GM18517 (cell line): Measurements from ENCODE around the gene TREH.
"Not testable (repeated sequence)": the region's sequence is repeated elsewhere in the genome, so short reads cannot be mapped to it uniquely, and the experiment has no call there.

Experiments
- ATAC-seq: cut with Tn5 transposase; IDR thresholded peaks from one replicate; pipeline ENCODE4 v1.9.1; 2021; ENCODE audit warnings: mild to moderate bottlenecking, moderate library complexity; ENCODE audit not compliant: unreplicated experiment

The TREH gene

DNA sequence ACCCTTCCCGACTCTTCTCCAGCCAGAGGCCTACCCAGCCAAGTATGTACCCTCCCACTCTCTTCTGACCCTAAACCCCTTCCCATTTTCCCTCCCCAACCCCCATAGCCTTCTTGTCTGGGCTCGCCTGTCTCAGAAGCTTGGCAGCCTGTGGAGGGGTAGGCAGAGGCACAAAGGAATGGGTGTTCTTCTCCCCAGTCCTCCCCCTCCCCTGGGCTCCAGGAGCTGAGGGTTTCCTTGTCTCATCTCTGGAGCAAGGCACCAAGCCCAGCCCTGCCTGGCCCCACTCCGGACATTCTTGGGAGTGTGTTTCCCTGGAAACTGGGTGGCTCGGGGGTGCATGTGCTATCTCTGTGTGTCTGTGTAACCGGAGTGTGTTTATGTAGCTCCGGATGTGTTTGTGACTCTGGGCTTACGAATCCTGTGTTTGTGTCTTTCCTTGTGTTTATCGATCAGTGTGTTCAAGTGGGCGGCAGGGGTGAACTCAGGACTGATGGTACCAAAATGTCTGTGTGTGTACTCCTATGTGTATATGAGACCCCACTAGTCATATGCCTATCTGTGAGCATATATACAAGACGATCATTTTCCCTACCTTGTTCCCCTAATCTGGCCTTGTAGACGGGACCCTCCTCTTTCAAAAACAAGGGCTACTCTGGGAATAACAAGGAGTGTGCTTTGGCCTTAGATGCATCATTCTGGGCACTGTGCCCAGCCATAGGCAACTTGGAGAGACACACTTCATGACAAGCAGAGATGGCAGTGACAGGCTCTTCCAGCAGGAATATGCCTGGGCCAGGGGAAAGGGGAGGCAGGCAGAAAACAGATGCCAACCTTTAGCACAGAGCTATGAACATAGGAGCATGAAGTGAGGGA lies 61.1 kb downstream of the TREH start:
- ATAC-seq, result no peak

DNA sequence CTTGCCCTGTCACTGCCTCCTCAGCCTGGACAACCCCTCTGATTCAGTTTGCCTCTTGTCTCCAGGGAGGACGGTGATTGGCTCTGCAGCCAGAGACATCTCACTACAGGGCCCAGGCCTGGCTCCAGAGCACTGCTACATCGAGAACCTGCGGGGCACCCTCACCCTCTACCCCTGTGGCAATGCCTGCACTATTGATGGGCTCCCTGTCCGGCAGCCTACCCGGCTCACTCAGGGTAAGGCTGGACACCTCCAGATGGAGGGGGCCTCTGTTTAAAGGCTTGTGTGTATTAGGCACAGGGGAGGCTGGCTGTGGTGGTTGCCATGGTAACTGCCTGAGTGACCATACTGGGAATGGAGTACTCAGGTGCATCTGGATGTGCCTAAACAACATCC lies 63.5 kb downstream of the TREH start:
- no peak for ATAC-seq

DNA sequence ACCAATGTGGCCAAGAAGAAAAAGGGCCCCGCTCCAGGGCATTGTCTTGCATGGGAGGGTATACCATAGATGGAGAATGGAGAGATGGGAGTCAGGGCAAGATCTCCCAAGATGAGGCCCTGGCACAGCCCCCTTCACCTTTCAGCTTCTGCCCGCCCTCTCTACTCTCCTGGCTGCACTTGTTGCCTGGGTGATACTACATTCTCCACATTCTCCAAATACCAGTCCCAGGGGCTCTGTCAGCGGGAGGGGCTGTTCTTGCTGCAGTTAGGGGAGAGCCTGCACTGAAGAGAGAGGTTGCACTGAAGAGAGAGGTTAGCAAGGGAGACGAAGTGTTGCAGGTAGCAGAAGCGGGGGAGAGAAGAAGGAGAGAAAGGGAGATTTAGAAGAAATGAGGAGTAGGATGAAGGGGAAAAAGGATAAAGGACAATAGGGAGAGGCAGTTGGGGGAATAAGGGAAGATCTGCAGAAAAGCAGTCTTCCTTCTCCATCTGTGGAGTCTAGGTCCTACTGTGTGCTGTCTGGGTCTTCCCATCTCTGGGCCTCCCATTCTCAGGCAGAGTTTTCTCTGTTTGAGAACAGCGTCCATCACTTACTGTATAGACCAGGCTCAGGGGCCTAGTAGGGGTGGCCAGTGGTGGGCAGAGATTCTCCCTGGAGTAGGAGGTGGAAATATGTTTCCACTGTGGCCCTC lies 64.0 kb downstream of the TREH start:
- no peak for ATAC-seq

DNA sequence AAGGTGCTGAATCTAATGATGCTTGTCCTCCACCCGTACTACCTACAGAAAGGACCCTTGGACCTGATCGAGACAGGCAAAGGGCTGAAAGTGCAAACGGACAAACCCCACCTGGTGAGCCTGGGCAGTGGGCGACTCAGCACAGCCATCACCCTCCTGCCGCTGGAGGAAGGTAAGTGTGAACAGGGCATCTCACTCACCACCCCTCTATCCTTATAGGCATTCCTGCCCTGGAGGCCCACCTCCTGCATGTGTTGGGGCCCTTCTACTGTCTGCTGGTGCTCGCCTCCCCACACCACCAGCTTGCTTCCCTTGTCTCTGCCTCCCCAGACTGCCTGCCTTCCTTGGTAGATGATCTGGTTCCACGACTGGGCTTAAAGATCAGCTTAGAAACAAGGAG lies 64.9 kb downstream of the TREH start:
- no peak for ATAC-seq

DNA sequence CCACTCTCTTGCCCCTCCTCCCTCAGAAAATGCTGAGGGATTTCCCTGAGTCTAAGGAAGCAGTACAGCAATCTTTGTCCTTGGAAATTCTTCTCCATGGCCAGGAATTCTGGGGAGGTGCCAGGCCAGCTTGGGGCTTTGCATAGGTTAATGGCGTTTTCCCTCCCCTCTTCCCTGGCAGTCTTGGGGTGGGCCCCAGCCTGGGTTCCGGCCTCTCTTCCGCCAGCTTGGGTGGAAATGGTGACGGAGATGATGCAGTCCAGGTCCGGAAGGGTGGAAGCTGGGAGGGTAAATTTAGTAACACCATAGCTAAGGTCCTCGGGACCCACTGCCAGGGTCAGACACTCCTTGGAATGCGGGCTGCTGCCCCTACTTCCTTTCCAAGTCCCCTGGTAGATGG lies 67.1 kb downstream of the TREH start:
- ATAC-seq, result no peak

DNA sequence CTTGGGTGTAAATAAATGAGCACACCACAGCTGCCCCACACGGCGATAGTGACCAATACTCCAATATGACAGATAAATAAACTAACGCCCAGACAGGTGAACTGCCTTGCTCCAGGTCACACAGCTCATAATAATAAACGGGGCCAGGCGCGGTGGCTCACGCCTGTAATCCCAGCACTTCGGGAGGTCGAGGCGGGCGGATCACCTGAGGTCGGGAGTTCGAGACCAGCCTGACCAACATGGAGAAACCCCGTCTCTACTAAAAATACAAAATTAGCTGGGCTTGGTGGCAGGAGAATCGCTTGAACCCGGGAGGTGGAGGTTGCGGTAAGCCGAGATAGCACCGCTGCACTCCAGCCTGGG lies 68.0 kb downstream of the TREH start:
- ATAC-seq, result not testable (repeated sequence)

DNA sequence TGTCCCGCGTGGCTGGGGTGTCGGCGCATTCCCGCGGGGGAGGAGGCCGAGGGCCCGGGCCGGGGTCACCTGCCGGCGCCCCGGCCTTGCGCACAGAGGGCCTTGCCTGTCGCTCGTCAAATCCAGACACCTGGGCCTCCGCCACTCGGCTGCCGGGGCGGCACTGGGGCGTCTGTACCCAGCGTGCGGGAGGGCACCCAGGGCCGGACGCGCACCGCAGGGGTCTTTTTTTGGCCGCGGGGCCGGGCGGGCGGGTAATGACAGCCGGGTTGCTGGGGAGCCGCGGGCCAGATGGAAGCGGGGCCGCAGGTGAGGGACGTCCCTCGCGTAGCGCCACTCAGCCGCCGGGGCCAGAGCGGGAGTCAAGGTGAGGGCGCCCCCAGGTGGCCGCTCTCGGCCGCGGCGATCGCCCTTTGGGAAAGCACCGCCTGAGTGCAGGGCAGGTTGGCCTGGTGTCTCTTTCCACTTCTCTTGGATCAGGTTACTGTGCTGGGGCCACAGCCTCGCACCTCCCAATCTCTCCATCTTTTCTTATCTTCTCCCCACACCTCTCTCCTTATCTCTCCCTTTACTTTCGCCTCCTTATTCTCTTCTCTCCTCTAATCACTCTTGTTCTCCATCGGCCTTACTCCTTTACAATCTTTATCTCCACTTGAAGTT lies 68.5 kb downstream of the TREH start:
- peak; percentile 46 for ATAC-seq

DNA sequence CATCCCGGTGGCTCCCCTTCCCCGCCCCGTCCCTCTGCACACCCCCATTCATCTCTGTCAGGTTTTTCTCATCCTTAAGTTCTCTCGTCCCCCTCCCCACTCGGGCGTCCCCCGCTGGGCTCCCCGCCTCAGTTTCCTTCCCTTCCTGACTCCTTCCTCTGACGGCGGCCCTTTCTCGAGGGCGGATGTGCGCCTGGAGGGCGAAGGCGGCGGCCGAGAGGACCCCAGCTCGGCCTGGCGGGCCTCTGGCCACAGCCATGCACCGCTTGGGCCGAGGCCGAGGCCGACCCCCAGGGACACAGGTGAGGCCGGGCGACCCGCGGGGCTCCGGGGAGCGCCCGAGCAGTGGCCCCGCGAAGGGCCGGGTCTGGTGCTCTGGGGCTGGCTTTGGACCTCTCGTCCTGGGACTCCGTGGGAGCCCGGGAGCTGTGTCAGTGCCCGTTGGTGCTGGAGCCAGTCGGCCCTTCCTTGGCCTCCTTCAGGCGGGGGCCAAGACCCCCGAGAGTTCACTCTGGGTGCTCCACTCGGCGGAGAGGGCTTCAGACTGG lies 69.2 kb downstream of the TREH start:
- no peak for ATAC-seq

DNA sequence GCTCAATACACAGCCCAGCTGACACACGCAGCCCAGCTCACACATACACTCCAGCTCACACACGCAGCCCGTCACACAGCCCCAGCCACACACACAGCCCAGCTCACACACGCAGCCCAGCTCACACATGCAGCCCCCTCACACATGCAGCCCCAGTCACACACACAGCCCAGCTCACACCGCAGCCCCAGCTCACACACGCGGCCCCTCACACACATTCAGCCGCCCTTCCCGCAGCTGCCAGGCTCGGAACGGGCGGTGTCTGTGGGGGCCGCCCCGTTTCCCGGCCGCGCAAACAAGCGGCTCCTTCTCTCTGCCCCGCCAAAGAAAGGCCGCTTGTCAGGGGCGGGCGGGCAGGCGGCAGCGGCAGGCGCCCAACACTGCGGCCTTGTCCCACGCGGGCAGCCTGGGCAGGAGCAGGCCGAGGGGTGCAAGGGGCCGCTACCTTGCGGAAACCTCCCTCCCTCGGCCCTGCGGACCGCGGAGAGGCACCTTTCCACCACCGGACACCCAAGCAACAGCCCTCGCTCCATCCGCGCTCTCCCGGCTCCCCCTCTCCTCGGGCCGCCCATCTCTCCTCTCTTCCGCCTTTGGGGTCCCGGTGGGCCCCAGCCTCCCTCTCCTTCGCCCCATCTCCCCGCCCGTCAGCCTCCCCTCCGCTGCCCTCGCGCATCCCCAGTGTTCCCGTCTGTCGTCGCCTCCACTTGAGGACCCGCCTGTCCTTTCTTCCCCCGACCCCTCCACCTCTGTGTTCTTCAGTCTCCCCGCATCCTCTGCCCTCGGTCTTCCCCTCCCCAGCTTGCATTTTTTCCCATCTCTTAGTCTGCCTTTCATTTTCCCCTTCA lies 69.8 kb downstream of the TREH start:
- no peak for ATAC-seq

DNA sequence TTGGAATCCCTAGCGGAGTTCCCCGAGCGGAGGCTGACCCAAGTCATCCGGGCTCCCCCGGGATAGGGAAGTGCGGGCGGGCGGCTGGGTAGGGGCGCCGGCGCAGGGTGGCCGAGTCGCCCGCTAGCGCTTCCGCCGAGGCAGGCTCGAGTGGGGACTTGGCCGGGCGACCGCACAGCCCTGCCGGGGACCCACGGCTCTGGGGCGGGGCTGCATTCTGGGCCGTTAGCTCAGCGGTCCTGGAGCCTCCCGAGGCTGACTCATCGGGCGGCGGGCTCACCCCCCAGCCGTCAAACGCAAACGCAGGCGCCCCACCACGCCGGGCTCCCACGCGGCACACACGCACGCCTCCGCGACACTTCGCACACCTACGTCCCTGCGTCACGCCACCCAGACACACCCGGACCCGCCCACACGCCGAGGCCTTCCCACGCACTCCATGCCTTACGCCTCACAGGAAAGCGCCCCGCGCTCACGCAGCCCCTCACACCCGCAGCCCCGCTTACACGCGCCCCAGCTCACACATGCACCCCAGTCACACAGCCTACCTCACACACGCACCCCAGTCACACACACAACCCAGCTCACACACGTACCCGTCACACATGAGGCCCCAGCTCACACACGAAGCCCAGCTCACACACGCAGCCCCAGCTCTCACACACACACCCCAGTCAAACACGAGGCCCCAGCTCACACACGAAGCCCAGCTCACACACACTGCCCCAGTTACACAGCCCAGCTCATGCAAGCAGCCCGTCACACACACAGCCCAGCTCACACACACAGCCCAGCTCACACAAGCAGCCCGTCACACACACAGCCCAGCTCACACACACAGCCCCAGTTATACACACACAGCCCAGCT lies 70.9 kb downstream of the TREH start:
- no peak for ATAC-seq

DNA sequence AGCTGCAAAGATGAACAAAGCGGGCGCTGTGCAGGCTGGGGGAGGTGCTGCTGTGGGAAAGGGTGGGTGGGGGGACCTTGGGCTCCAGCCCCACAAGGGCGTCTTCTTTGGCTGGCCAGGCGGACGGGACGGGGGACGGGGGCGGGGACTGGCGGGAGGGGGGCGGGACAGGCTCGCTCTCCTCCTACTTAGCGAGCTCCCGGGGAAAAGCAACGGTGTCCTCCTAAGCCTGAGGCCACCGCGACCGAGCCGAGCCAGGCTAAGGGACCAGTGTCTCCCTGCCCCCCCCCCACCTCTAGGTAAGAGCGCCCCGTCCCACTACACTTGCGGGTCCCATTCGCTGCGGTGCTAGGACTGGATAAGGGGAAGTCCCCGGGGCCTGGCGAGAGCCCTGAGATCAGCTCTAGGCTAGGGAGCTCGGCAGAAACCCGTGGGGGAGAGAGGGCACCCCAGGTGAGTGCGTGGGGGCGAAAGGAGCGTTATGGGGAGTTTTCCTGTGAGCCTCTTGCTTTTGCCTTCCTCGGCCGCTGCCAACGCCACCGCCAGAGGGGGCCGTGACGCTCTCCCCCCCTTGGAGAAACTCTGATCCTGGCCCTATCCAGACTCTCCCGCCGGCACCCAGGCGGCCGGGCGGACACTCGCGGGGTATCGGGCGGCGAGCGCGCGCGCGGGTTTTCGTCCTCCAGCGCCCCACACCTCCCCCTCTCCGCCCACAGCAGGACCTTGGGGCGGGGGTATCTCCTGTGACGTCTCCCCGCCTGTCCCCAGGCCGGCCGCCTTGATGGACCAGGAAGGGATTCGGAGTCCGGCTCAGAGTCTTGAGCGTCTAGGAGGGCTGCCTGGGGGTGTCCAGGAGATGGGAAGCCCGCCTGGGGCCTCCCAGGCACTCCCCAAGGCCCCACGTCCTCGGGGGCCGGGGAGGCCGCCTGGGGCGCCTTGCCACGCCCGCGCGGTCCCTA lies 71.8 kb downstream of the TREH start, which contains the start of gene PHLDB1:
Gene PHLDB1 (plus strand): TSS at position 215 of the 959 bp plus-strand sequence. CDS start 6,222 bp downstream, outside the sequence.
- no peak for ATAC-seq
